Measurements from ENCODE around the gene LYSET.

- TF ChIP-seq CTCF (IDR thresholded peaks at IDR 0.05) (no peak), POLR2A (IDR thresholded peaks at IDR 0.05) (no peak), EP300 (IDR thresholded peaks at IDR 0.05) (no peak), POLR2AphosphoS5 (IDR thresholded peaks at IDR 0.05) (no peak)
These were observed 43.4 kb downstream of the LYSET start for GRCh38 chr14:93228550-93228949.
